Rectal smooth muscle tissue (tissue), 1 donor: ENCODE results near the gene ZNF426.
"Not testable (repeated sequence)": the region's sequence is repeated elsewhere in the genome, so short reads cannot be mapped to it uniquely, and the experiment has no call there.

ENCODE experiments used
- H3K27ac ChIP-seq: one replicate; pipeline ENCODE4 v1.7.0; 2013; ENCODE audit warnings: low read depth, low read length, inconsistent platforms
- H3K27me3 ChIP-seq: one replicate; pipeline ENCODE4 v1.7.0; 2013; ENCODE audit warnings: low read length; ENCODE audit not compliant: control insufficient read depth, insufficient read depth
- H3K36me3 ChIP-seq: one replicate; pipeline ENCODE4 v1.7.0; 2013; ENCODE audit warnings: low read length; ENCODE audit not compliant: control insufficient read depth, insufficient read depth
- H3K4me1 ChIP-seq: one replicate; pipeline ENCODE4 v1.7.0; 2013; ENCODE audit warnings: low read length; ENCODE audit not compliant: control insufficient read depth, insufficient read depth
- H3K4me3 ChIP-seq: one replicate; pipeline ENCODE4 v1.7.0; 2013; ENCODE audit warnings: low read length
- H3K9ac ChIP-seq: one replicate; pipeline ENCODE4 v1.7.0; 2013; ENCODE audit warnings: low read length

Gene ZNF426

DNA sequence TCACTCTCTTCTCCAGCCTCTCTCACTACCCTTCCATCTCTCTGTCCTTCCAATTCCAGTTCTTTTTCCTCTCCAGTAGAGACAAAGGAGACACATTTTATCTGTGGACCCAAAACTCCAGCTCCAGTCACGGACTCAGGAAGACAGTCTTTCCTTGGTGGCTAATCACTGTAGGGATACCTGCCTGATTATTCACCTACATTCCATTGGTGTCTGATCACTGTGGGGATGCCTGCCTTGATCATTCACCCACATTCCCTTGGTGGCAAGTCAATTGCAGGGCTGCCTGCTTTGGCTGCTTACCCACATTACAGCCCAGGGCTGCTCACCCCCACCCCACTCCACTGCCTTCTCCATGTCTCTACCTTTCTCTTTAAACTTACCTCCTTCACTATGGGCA is 1.5 kb upstream of the ZNF426 start:
- not testable (repeated sequence) for H3K4me3 ChIP-seq, H3K27me3 ChIP-seq, H3K9ac ChIP-seq, H3K27ac ChIP-seq, H3K4me1 ChIP-seq
- H3K36me3 ChIP-seq: peaks cover 12% of the 10 kb centered on the region

DNA sequence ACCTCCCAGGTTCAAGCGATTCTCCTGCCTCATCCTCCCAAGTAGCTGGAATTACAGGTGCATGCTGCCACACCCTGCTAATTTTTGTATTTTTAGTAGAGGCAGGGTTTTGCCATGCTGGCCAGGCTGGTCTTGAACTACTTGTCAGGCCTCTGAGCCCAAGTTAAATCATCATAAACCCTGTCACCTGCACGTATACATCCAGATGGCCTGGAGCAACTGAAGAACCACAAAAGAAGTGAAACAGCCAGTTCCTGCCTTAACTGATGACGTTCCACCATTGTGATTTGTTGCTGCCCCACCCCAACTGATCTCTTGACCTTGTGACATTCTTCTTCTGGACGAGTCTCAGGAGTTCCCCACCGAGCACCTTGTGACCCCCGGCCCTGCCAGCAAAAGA is 756 bp upstream of the ZNF426 start:
- peaks cover 19% of the 10 kb centered on the region for H3K36me3 ChIP-seq
- peak overlapping the region; percentile 97 for H3K27ac ChIP-seq
- H3K27me3 ChIP-seq, H3K9ac ChIP-seq, H3K4me1 ChIP-seq: not testable (repeated sequence)
- H3K4me3 ChIP-seq: peak overlapping the region; percentile 91

DNA sequence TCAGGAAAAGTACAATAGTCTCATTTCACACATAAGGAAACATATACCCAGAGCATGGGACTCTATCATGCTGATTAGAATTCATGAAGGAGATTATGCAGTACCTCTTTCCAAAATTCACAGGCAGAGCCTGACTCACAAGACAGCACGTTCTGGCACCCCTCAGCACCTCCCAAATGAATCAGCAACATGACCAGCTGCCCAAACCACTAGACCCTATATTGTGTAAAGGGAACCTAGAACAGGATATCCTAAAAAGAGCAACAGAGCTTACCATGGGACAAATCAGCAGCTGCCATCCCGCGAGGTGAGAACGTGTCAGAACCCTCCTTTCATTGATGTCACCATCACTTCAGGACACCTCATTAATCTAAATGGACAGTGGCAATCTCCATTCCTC is 2.5 kb downstream of the ZNF426 start:
- no peaks in the 10 kb centered on the region for H3K27me3 ChIP-seq
- H3K9ac ChIP-seq: no peak overlapping the region
- H3K4me3 ChIP-seq: no peak overlapping the region
- no peak overlapping the region for H3K27ac ChIP-seq
- H3K36me3 ChIP-seq: peaks cover 48% of the 10 kb centered on the region
- no peaks in the 10 kb centered on the region for H3K4me1 ChIP-seq

DNA sequence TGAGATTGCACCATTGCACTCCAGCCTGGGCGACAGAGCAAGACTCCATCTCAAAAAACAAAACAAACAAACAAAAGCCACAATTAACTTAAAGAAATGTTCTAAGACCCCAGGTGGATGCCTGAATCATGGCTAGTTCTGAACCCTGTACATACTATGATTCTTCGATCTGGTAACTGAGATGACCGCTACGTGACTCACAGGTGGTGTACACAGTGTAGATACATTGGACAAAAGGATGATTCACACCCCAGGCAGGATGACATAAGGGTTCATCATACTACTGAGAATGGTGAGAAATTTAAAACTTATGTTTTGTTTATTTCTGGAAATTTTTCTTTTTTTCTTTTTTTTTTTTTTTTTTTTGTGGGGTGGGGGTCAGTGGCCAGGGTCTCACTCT is 6.5 kb downstream of the ZNF426 start:
- Histone ChIP-seq H3K27me3 (no peaks in the 10 kb centered on the region), H3K27ac (no peak overlapping the region), H3K9ac (no peak overlapping the region), H3K4me1 (no peaks in the 10 kb centered on the region), H3K4me3 (no peak overlapping the region), H3K36me3 (peaks cover 78% of the 10 kb centered on the region)

- H3K27ac ChIP-seq: no peak overlapping the region
- H3K9ac ChIP-seq: no peak overlapping the region
- peak overlapping the region; percentile 22 for H3K4me3 ChIP-seq
- peaks cover 62% of the 10 kb centered on the region for H3K36me3 ChIP-seq
- no peaks in the 10 kb centered on the region for H3K27me3 ChIP-seq
- no peaks in the 10 kb centered on the region for H3K4me1 ChIP-seq
Observed at GRCh38 chr19:9528757-9529336, 9.6 kb downstream of the ZNF426 start.

DNA sequence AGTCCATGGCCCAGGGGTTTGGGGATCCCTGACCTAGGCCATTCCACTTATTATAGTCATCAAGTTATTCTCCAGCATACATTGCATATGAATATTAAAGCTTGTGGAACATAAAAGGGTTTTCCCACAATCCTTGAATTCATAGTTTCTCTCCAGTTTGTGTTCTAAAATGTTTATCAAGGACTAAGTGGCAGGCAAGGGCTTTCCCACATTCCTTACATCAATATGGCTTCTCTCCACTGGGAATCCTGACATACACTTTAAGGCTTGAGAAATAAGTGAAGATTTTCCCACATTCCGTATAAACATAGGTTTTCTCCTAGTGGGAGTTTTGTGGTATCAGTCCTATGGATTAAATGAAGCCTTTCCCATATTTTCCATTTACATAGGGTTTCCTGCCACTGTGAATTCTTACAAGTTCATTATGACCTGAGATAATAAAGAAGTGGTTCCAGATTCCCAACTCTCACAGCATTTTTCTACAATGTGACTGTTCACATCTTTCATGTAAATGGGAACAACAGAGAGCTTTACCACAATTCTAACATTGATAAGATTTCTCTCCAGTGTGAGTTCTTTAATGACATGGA is 14.5 kb downstream of the ZNF426 start:
- H3K4me1 ChIP-seq: no peaks in the 10 kb centered on the region
- no peak overlapping the region for H3K9ac ChIP-seq
- no peaks in the 10 kb centered on the region for H3K27me3 ChIP-seq
- no peak overlapping the region for H3K27ac ChIP-seq
- no peak overlapping the region for H3K4me3 ChIP-seq
- peaks cover 19% of the 10 kb centered on the region for H3K36me3 ChIP-seq

DNA sequence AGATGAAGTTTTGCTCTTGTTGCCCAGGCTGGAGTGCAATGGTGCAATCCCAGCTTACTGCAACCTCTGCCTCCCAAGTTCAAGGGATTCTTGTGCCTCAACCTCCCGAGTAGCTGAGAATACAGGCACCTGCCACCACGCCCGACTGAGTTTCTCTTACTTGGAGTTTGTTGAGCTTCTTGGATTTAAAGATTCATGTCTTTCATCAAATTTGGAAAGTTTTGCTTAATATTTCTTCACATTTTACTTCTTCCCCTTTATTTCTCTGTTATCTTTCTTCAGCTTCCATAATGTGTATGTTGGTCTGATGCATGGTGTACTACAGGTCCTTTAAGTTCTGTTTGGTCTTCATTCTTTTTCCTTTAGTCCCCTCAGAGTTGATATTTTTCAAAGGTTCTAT is 31.2 kb downstream of the ZNF426 start:
- H3K27ac ChIP-seq: no peak overlapping the region
- no peak overlapping the region for H3K4me3 ChIP-seq
- H3K4me1 ChIP-seq: no peaks in the 10 kb centered on the region
- H3K36me3 ChIP-seq: no peaks in the 10 kb centered on the region
- H3K9ac ChIP-seq: no peak overlapping the region
- no peaks in the 10 kb centered on the region for H3K27me3 ChIP-seq

- no peaks in the 10 kb centered on the region for H3K4me1 ChIP-seq
- H3K36me3 ChIP-seq: no peaks in the 10 kb centered on the region
- no peak overlapping the region for H3K4me3 ChIP-seq
- no peak overlapping the region for H3K9ac ChIP-seq
- H3K27me3 ChIP-seq: no peaks in the 10 kb centered on the region
- no peak overlapping the region for H3K27ac ChIP-seq
Observed at GRCh38 chr19:9500796-9501195, 37.6 kb downstream of the ZNF426 start.

- Histone ChIP-seq H3K4me3 (no peak within 1 kb of the TSS), H3K9ac (no peak within 1 kb of the TSS), H3K4me1 (no peaks in the 10 kb centered on the region), H3K27me3 (no peaks in the 10 kb centered on the region), H3K27ac (no peak within 1 kb of the TSS), H3K36me3 (no peaks in the 10 kb centered on the region)
Observed at GRCh38 chr19:9498183-9498902, 40.1 kb downstream of the ZNF426 start, which contains the start of gene ZNF560. TSS of gene ZNF560 (minus strand) at chr19:9498616. CDS start at chr19:9475313, 23,303 bp downstream.

GRCh38 chr19:9494096-9494495 is 44.3 kb downstream of the ZNF426 start:
- H3K27ac ChIP-seq: no peak overlapping the region
- no peak overlapping the region for H3K4me3 ChIP-seq
- H3K27me3 ChIP-seq: no peaks in the 10 kb centered on the region
- H3K4me1 ChIP-seq: no peaks in the 10 kb centered on the region
- no peaks in the 10 kb centered on the region for H3K36me3 ChIP-seq
- H3K9ac ChIP-seq: no peak overlapping the region

- Histone ChIP-seq H3K27ac (no peak overlapping the region), H3K4me1 (no peaks in the 10 kb centered on the region), H3K4me3 (no peak overlapping the region), H3K27me3 (no peaks in the 10 kb centered on the region), H3K36me3 (no peaks in the 10 kb centered on the region), H3K9ac (no peak overlapping the region)
Observed at GRCh38 chr19:9487016-9487415, 51.4 kb downstream of the ZNF426 start.

DNA sequence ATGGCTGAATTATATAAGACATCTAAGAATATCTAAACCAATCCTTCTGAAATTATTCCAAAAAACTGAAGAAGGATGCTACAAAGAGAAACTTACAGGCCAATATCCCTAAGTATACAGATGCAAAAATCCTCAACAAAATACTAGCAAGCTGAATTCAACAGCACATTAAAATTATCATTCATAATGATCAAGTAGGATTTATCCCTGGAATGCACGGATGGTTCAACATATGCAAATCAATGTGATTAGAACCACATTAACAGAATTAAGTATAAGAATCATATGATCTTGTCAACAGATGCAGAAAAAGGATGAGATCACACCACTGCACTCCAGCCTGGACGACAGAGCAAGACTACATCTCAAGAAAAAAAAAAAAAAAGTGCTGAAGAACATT is 53.3 kb downstream of the ZNF426 start:
- Histone ChIP-seq H3K36me3 (no peaks in the 10 kb centered on the region), H3K27ac (no peak overlapping the region), H3K4me3 (no peak overlapping the region), H3K27me3 (no peaks in the 10 kb centered on the region), H3K9ac (no peak overlapping the region), H3K4me1 (no peaks in the 10 kb centered on the region)

DNA sequence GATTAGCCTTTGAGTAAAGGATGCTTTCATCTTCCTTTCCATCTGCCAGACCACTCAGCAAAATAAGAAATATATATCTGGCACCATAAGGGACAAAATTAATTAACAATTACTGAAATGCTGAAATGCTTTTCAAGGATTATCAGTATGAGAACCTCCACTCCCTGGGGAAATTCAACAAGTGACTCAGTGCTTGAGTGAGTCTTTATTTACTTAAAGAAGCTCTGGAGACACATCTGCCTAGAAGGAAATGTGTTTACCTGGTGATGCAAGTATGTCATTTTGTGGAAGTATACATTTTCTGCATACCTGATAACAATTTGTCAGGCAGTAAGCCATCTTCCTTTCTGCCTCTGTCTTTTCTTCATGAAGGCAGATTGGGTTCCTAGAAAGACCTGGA is 63.5 kb downstream of the ZNF426 start:
- no peak overlapping the region for H3K27ac ChIP-seq
- no peaks in the 10 kb centered on the region for H3K27me3 ChIP-seq
- H3K9ac ChIP-seq: no peak overlapping the region
- H3K4me1 ChIP-seq: no peaks in the 10 kb centered on the region
- H3K36me3 ChIP-seq: no peaks in the 10 kb centered on the region
- H3K4me3 ChIP-seq: no peak overlapping the region
